ENCODE measurements around the gene MMP25. TPM values are rescaled to one million over a fixed set of nuclear protein-coding genes. Genes with fewer than 3 reads are reported as not detected.

Gene MMP25
- total RNA-seq, 2 experiments from 2014 or later, result 0.63 to 5.6 TPM

DNA sequence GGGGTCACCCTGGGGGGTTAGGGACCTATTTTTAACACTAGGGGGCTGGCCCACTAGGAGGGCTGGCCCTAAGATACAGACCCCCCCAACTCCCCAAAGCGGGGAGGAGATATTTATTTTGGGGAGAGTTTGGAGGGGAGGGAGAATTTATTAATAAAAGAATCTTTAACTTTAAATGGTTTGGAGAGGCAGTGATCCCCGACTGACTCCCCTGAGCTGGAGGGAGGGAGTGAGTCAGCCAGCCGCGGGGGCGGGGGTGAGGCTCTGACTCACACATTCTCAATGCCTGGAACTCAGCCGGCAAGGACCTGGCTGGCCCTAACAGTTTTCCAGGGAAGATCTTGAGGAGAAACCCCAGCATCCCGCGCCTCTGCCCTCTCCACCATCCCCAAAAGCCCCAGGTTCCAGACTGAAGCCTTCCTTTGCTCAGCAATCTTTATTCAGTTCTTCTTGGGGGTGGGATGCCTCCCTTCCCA is 24.1 kb upstream of the MMP25 start:
- Histone ChIP-seq H3K9me3 (ENCODE audit: low read length) (no peaks in the 10 kb centered on the region), H3K4me2 (ENCODE audit: low read length) (peak overlapping the region; percentile 92), H4K20me1 (ENCODE audit: insufficient read depth, low read length) (no peaks in the 10 kb centered on the region), H3K4me3 (ENCODE audit: low read depth, low read length, poor library complexity, severe bottlenecking) (no peak overlapping the region), H3K4me1 (ENCODE audit: insufficient read depth, low read length, poor library complexity, severe bottlenecking) (peaks cover 39% of the 10 kb centered on the region), H3K9me2 (ENCODE audit: insufficient read depth, low read length) (no peaks in the 10 kb centered on the region), H3K79me2 (ENCODE audit: insufficient read depth, low read depth, low read length) (no peaks in the 10 kb centered on the region), H3K27ac (ENCODE audit: low read depth, low read length, poor library complexity, severe bottlenecking) (no peak overlapping the region), H3K36me3 (ENCODE audit: insufficient read depth, low read length) (peaks cover 10% of the 10 kb centered on the region), H2AFZ (ENCODE audit: low read length) (no peak overlapping the region)
- BruUV-seq (replicated peaks), result no TSS peak
- ChIA-PET POLR2A (interaction anchor here (0.6 kb wide), 1 partner anchor 16 kb away, joined by 4 read pairs; no protein-coding TSS in a partner anchor), CTCF (ENCODE audit: unreplicated experiment) (interaction anchor here (0.6 kb wide), 1 partner anchor 108 kb away, joined by 3 read pairs; no protein-coding TSS in a partner anchor)
- no peak for TF ChIP-seq EZH2phosphoT487 (IDR thresholded peaks at IDR 0.05; ENCODE audit: borderline replicate concordance, low read depth, low read length)
- TF ChIP-seq, protein P1, sequence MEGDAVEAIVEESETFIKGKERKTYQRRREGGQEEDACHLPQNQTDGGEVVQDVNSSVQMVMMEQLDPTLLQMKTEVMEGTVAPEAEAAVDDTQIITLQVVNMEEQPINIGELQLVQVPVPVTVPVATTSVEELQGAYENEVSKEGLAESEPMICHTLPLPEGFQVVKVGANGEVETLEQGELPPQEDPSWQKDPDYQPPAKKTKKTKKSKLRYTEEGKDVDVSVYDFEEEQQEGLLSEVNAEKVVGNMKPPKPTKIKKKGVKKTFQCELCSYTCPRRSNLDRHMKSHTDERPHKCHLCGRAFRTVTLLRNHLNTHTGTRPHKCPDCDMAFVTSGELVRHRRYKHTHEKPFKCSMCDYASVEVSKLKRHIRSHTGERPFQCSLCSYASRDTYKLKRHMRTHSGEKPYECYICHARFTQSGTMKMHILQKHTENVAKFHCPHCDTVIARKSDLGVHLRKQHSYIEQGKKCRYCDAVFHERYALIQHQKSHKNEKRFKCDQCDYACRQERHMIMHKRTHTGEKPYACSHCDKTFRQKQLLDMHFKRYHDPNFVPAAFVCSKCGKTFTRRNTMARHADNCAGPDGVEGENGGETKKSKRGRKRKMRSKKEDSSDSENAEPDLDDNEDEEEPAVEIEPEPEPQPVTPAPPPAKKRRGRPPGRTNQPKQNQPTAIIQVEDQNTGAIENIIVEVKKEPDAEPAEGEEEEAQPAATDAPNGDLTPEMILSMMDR (conservative IDR thresholded peaks at IDR 0.05; ENCODE audit: low read length), result no peak
- intact Hi-C loops (cut with micrococcal nuclease; ENCODE audit: unreplicated experiment), result no loop called here
- no peak for DNase-seq (ENCODE audit: low spot score)

GRCh38 chr16:3022684-3023414 is 23.5 kb upstream of the MMP25 start:
- DNase-seq (ENCODE audit: low spot score), result peak; percentile 40
- Histone ChIP-seq H3K36me3 (ENCODE audit: insufficient read depth, low read length) (peaks cover 15% of the 10 kb centered on the region), H3K4me2 (ENCODE audit: low read length) (peak overlapping the region; percentile 92), H3K4me1 (ENCODE audit: insufficient read depth, low read length, poor library complexity, severe bottlenecking) (peaks cover 39% of the 10 kb centered on the region), H3K4me3 (ENCODE audit: low read depth, low read length, poor library complexity, severe bottlenecking) (peak overlapping the region; percentile 72), H3K9me2 (ENCODE audit: insufficient read depth, low read length) (no peaks in the 10 kb centered on the region), H4K20me1 (ENCODE audit: insufficient read depth, low read length) (no peaks in the 10 kb centered on the region), H3K9me3 (ENCODE audit: low read length) (no peaks in the 10 kb centered on the region), H3K27ac (ENCODE audit: low read depth, low read length, poor library complexity, severe bottlenecking) (peak overlapping the region; percentile 67), H2AFZ (ENCODE audit: low read length) (no peak overlapping the region; the same call in 1 of the 2 replicates), H3K79me2 (ENCODE audit: insufficient read depth, low read depth, low read length) (no peaks in the 10 kb centered on the region)
- TSS peak; percentile 94 for BruUV-seq (replicated peaks)
- CTCF ChIA-PET (ENCODE audit: unreplicated experiment), result interaction anchor here (0.6 kb wide), 1 partner anchor 107 kb away, joined by 3 read pairs; no protein-coding TSS in a partner anchor
- intact Hi-C loops (cut with micrococcal nuclease; ENCODE audit: unreplicated experiment), result no loop called here
- POLR2A ChIA-PET, result interaction anchor here (0.5 to 1.2 kb wide), 3 partner anchors 17 to 112 kb away, joined by 3 to 4 read pairs (median 4); partner anchors contain the start of gene ZNF213
- no peak for TF ChIP-seq EZH2phosphoT487 (IDR thresholded peaks at IDR 0.05; ENCODE audit: borderline replicate concordance, low read depth, low read length)
- TF ChIP-seq, protein P1 (conservative IDR thresholded peaks at IDR 0.05; ENCODE audit: low read length), result no peak

DNA sequence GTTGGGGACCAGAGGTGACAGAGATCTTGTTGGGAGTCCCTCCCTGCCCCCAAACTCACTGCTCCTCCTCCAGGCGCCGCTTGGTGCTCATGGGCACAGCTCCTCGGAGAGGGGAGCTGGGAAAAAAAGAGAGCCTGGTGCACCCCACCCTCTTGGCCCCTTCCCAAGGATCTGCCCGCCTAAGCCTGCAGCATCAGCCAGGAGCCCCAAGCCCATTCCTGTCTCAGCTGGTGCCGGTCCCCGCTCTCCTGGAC is 23.0 kb upstream of the MMP25 start:
- Histone ChIP-seq H3K4me1 (ENCODE audit: insufficient read depth, low read length, poor library complexity, severe bottlenecking) (peaks cover 38% of the 10 kb centered on the region), H3K9me2 (ENCODE audit: insufficient read depth, low read length) (no peaks in the 10 kb centered on the region), H3K9me3 (ENCODE audit: low read length) (no peaks in the 10 kb centered on the region), H3K79me2 (ENCODE audit: insufficient read depth, low read depth, low read length) (no peaks in the 10 kb centered on the region), H4K20me1 (ENCODE audit: insufficient read depth, low read length) (no peaks in the 10 kb centered on the region), H3K4me3 (ENCODE audit: low read depth, low read length, poor library complexity, severe bottlenecking) (peak overlapping the region; percentile 72), H3K27ac (ENCODE audit: low read depth, low read length, poor library complexity, severe bottlenecking) (peak overlapping the region; percentile 67), H3K36me3 (ENCODE audit: insufficient read depth, low read length) (peaks cover 16% of the 10 kb centered on the region), H2AFZ (ENCODE audit: low read length) (peak overlapping the region; percentile 61; the same call in 1 of the 2 replicates), H3K4me2 (ENCODE audit: low read length) (peak overlapping the region; percentile 92)
- TF ChIP-seq, protein P1 (conservative IDR thresholded peaks at IDR 0.05; ENCODE audit: low read length), result no peak
- TF ChIP-seq EZH2phosphoT487 (IDR thresholded peaks at IDR 0.05; ENCODE audit: borderline replicate concordance, low read depth, low read length), result no peak
- ChIA-PET CTCF (ENCODE audit: unreplicated experiment) (no interaction called here), POLR2A (interaction anchor here (0.5 to 1.2 kb wide), 2 partner anchors 51 to 112 kb away, joined by 3 to 4 read pairs; partner anchors contain the start of gene ZNF213)
- no TSS peak for BruUV-seq (replicated peaks)
- no peak for DNase-seq (ENCODE audit: low spot score)
- intact Hi-C loops (cut with micrococcal nuclease; ENCODE audit: unreplicated experiment), result no loop called here

Data from OCI-LY7 (cell line).